ENCODE measurements around the gene GDAP1L1.
A peak's percentile ranks its signal among the peaks of the same experiment; 100 is the strongest.

The GDAP1L1 gene

DNA sequence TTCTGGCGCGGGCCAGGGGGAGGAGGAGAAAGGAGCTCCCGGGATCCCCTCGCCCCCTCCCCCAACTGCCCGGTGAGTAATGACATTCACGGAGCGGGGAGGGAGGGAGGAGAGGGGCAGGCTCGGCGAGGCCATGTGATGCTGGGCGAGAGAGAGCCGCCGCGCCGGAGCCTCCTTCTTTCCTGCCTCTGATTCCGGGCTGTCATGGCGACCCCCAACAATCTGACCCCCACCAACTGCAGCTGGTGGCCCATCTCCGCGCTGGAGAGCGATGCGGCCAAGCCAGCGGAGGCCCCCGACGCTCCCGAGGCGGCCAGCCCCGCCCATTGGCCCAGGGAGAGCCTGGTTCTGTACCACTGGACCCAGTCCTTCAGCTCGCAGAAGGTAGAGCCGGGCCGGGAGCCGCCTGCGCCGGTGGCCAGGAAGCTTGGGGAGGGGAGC is at the start of gene GDAP1L1:
Gene GDAP1L1, plus strand, starts transcription at position 178 of the 441 bp plus-strand sequence. Its CDS starts 27 bp downstream, at position 205.
- no peak for DNase-seq

GRCh38 chr20:44198872-44199271 is 48.2 kb upstream of the GDAP1L1 start:
- DNase-seq = no peak

- DNase-seq = no peak
These were observed 47.2 kb upstream of the GDAP1L1 start for GRCh38 chr20:44199877-44200276.

DNA sequence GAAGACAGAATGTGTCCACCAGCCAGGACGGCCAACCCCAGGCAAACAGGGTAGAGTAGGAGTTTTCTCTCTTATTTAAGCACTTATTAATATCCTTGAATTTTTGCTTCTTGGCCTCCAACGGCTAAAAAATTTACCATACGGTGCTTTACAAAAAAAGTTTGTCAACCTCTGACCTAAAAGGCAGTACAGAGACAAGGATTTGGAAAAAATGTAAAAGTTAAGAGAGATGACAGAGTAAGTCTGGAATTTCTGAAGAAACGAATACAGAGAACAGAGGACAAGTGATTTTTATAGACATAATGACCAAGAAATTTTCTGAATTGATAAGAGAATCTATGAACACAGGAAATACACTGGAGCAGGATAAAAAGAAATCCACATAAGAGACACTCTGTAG is 46.7 kb upstream of the GDAP1L1 start:
- no peak for DNase-seq

DNA sequence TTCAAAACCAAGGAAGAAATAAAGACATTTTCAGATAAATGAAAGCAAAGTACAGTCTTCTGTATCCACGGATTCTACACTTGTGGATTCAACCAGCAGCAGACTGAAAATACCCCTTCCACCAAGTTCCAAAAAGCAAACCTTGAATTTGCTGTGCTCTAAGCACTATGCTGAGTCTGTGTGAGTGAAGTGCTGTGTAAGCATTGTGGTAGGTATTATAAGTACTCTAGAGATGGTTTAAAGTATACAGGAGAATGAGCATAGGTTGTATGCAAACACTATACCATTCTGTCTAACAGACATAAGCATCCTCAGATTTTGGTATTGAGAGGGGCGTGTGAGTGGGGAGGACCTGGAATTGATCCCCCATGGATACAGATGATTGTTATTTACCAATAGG is 46.1 kb upstream of the GDAP1L1 start:
- DNase-seq = no peak

- DNase-seq = no peak
These were observed 43.9 kb upstream of the GDAP1L1 start for GRCh38 chr20:44203161-44203560.

DNA sequence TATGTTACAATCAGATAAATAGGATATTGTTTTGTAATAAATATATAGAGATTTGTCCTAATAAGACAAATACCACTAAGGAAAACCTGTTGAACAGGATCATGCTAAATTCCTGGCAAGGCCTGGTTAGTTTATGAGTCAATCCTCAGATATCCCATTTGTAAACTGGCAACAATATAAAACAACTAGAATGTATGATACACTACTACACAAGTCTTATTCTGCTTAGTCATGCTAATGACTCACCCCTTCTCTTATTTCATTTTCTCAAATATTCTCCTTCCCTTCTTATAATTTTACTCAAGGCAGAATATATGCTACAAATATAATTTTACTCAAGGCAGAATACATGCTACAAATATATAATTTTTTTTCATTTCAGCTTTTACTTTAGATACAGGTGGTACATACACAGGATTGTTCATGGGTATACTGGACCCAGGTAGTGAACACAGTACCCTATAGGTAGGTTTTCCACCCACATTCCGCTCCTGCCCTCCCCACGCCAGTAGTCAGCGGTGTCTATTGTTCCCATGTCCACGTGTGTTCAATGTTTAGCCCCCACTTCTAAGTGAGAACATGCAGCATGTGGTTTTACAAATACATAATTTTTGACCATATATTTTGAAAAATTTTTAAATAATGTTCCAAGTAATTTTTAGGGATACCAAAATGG is 42.8 kb upstream of the GDAP1L1 start:
- no peak for DNase-seq

DNA sequence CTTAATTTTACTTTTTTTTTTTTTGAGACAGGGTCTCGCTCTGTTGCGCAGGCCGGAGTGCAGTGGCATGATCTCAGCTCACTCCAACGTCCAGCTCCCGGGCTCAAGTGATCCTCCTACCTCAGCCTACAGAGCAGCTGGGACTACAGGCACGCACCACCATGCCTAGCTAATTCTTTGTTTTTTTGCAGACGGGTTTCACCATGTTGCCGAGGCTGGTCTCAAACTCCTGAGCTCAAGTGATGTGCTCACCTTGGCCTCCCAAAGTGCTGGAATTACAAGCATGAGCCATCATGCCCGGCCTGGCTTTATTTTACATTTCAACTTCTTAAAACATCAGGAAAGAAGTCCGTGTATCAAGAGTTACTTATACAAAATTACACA is 42.3 kb upstream of the GDAP1L1 start:
- DNase-seq = no peak

GRCh38 chr20:44206132-44206531 is 41.0 kb upstream of the GDAP1L1 start:
- no peak for DNase-seq

DNA sequence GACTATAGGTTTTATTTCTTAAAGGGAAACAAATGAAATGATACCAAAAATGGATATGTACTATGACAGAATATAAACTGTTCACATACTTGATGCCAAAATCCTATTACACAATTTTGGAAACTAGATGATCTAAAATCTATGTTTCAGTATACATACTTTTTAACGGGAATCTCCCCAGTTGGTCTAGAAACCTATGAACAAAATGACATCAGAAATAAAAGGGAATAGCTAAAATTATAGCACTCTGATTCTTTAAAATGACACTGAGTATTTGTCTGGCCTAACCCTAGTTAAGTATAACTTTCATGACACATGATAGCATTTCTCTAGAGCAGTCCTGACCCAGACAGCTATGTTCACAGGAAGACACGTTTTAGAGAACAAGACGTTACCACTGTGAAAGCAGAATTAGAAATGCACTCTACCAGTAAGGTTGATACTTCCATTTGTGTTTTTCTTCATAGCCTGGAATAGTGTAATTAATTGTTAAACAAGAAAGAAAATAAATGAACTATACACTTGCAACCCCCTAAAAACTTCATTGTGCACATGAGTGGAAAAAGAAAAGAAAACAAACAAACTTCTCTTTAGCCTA is 39.9 kb upstream of the GDAP1L1 start:
- DNase-seq = no peak

DNA sequence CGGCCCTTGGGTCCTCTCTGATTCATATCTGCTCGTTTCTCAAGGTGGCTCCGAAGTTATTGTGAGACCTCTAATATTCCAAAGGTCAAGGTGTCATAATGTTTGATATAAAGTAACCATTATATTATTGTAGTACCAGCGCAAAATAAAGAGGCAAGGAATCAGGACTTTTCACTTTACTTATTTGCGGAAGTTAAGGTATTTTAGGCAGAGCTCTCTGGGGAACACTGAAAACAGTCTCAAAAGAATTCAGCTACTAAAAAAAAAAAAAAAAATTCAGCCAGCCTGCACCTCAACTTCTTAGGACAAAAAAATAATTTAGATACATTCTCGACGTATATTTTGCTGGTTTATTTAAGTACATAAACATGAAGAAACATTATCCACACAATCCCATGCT is 38.9 kb upstream of the GDAP1L1 start:
- DNase-seq = no peak

- DNase-seq = no peak
These were observed 38.3 kb upstream of the GDAP1L1 start for GRCh38 chr20:44208770-44209169.

DNA sequence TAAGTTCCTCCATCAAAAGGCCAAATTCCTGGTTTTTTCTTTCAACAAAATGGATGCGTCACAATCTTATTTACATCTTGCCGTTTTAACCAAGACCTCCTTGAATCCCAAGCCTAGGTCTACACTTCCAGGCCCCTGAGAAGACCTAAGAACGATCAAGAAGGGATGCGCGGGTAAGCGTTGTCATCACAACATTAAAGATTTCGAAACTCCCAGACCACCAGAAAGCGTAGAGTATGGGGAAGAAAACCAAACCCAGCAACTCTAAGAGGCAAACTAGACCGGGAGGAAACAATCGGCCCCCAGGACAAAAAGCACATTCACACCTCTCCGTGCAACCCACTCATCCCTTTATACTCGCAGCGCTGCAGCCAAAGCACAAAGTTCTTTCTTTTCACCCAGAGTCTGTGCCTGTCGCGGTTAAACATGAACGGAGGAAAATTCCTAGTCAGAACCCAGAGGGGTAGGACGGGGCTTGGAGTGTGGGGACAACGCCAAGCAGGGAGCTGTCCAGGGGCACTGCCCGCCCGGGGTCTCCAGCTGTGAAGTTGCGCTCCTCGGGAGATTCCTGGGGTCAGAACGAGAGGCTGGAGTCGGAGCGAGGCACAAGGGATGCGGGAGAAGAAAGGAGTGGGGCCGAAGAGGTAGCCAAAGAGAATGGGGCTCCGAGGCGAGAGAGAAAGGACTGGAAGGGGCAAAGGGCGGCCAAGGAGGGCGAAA is 37.3 kb upstream of the GDAP1L1 start:
- no peak for DNase-seq

GRCh38 chr20:44210406-44211176 is 36.5 kb upstream of the GDAP1L1 start, which contains the start of gene OSER1:
OSER1 (minus strand) TSS chr20:44210771; CDS start chr20:44206957, 3,814 bp downstream.
- peak; percentile 99 for DNase-seq

GRCh38 chr20:44211177-44212039 is 35.7 kb upstream of the GDAP1L1 start:
- DNase-seq = no peak

DNA sequence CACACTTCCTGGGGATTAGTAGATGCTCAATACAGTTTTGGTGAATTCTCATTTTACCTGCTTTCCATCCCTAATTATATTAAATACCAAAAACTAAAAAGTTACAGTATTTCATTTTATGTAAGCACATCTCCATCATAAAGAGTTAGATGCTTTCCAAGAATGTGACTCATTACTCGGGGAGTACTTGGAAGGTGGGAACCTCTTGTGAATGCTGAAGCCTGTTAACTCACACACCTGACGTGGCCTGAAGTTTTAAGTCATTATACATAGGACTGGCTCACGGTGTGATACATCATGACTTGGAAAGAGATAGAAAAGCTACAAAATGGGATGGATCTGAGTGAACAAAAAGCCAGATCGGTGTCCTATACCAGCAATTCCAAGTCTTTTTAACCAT is 34.3 kb upstream of the GDAP1L1 start:
- no peak for DNase-seq

- peak; percentile 45 for DNase-seq
These were observed 32.0 kb upstream of the GDAP1L1 start for GRCh38 chr20:44215125-44215524.

DNA sequence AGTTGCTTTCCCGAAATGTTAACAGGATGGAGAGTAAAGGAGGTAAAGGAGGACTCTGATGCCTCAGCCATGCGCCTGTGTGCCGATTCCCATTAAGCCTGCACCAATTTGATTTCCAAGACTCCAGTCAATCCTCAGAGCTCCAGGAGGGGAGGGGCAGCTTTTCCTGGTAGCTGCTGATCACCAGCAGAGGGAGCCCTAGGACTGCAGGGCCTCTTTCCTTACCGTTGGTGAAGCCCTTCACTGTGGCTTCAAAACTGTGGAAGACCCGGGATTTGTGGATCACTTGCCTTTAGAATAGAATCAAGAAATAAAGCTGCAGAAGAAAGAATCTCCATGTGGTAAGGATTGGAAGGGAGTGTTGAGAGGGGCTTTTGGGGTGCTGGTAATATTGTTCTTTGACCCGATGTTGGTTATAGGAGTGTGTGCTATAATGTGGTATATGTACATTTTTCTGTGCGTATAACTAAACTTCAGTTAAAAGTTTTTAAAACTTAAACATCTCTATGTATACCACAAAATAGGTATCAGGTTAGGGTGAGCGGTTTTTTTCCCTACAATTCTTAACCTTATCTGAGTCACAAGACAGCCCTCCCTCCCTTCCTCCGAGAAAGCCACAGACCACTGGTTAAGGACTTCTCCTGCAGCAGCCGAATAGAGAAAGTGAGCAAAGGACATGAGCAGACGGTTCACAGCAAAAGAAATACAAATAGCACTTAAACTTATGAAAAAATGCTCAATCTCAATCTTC is 29.6 kb upstream of the GDAP1L1 start:
- DNase-seq = peak; percentile 72

DNA sequence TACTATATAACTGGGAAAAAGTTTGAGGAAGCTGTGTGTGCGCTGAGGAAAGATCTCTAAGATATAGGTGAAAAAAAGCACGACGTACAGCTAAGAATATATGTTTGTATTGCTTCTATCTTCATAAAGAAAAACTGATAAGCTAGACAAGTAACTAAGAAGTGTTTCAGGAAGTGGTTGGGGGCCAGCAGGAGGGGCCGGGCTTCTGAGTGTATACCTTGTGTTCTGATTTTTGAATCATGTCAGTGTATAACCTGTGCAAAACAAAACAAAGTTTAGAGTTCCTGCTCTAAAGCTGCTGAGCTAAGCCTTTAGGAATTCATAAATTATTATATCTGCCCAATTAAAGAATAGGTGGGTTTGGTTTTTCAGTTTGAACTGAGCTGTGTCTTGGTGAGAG is 28.7 kb upstream of the GDAP1L1 start:
- no peak for DNase-seq

- no peak for DNase-seq
These were observed 27.9 kb upstream of the GDAP1L1 start for GRCh38 chr20:44219170-44219730.

DNA sequence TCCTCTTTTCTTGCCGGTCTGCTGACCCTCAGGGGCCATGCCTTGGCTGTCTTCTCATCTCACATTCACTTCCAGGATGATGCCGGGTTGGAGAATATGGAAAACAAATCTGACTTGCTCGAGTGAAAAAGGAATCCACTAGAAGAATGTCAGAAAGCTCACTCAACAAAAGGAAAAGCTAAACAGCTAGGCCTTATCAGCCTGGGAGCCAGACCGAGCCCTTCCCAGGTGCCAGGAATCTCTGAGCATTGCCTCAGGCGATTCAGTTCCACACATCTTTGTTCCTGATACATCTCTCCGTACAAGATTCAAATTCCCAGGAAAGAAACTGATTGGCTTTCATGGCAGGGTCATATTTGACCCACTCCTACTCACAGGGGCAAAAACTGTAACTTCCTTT is 27.3 kb upstream of the GDAP1L1 start:
- no peak for DNase-seq

Data from T1000 (cell line).